22Rv1 (cell line): ENCODE measurements around the gene ZNHIT3.

ENCODE experiments used
- ZFX ChIP-seq: fragments of 450-650 bp; IDR thresholded peaks from 2 replicates; pipeline ENCODE4 v1.6.1; 2017; ENCODE audit warnings: antibody characterized with exemption, borderline replicate concordance
- TF ChIP-seq, protein P1 (sequence below): fragments of 450-650 bp; IDR thresholded peaks from 2 replicates; pipeline ENCODE4 v1.5.1; 2017; ENCODE audit warnings: mild to moderate bottlenecking

DNA sequence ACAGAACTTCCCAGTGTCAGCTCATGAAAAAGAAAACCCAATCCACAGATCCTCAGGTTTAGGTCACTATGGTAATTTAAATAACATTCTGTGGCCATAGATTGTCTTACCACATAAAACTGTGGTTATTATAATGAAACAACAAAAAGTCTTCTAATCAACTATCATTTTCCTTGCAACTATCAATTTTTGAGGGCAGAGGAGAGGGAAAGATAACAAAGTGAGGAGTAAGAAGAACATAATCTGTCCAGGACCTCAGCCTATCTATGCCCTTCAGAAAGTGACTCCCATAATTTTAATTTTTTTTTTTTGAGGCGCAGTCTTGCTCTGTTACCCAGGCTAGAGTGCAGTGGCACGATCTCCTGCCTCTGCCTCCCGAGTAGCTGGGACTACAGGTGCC lies 54.2 kb downstream of the ZNHIT3 start:
- TF ChIP-seq, protein P1, sequence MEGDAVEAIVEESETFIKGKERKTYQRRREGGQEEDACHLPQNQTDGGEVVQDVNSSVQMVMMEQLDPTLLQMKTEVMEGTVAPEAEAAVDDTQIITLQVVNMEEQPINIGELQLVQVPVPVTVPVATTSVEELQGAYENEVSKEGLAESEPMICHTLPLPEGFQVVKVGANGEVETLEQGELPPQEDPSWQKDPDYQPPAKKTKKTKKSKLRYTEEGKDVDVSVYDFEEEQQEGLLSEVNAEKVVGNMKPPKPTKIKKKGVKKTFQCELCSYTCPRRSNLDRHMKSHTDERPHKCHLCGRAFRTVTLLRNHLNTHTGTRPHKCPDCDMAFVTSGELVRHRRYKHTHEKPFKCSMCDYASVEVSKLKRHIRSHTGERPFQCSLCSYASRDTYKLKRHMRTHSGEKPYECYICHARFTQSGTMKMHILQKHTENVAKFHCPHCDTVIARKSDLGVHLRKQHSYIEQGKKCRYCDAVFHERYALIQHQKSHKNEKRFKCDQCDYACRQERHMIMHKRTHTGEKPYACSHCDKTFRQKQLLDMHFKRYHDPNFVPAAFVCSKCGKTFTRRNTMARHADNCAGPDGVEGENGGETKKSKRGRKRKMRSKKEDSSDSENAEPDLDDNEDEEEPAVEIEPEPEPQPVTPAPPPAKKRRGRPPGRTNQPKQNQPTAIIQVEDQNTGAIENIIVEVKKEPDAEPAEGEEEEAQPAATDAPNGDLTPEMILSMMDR = no peak
- no peak for TF ChIP-seq ZFX
